ENCODE measurements around the gene ANAPC10. TPM values are rescaled to one million over a fixed set of nuclear protein-coding genes. Genes with fewer than 3 reads are reported as not detected.

ANAPC10 gene
- total and polyA plus RNA-seq, 2 of the 4 experiments (the other 2 are of a cell fraction) = 17.1 to 22.4 TPM

DNA sequence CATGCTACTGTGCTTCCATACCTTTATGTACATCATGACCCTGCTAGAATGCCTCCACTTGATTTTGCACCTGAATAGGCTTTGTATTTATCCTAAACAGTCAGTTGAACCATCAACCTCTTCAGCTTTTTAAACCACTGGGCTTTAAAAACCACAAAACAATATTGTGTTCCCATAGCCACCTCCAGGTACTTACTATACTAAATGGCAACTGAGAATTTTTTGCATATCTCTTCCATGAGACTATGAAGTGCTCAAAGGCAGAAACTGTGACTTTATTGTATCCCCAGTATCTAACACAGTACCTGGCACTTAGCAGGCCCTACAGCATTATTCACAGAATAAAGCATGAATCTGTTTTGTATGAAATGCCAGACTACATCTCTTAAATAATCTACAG lies 39.7 kb downstream of the ANAPC10 start:
- Histone ChIP-seq H3K9me1 (ENCODE audit: insufficient read depth, low read length) (no peaks in the 10 kb centered on the region), H3K14ac (replicated peaks; ENCODE audit: low read depth, low read length) (no peak overlapping the region), H2AFZ (replicated peaks; ENCODE audit: low read length, poor library complexity) (no peak overlapping the region), H2AK9ac (replicated peaks; ENCODE audit: low read depth, low read length, poor library complexity) (no peak overlapping the region), H3K56ac (ENCODE audit: extremely low read depth, insufficient read depth, low read length) (no peak overlapping the region), H2AK5ac (ENCODE audit: low read depth, low read length) (no peak overlapping the region), H3K23ac (ENCODE audit: low read depth, low read length) (no peak overlapping the region), H3K4me3 (ENCODE audit: insufficient read depth, low read depth, low read length) (no peak overlapping the region), H3K79me1 (ENCODE audit: low read depth in 1 of 2, low read length in 2 of 2) (peaks cover 2 to 3% of the 10 kb centered on the region in 2 experiments; a peak in 3 of 4 replicates), H3K27ac (ENCODE audit: insufficient read depth, low read length) (no peak overlapping the region), H3K4me1 (ENCODE audit: control insufficient read depth, insufficient read depth, low read length) (no peaks in the 10 kb centered on the region), H2BK15ac (ENCODE audit: low read depth, low read length) (no peak overlapping the region), H3K4me2 (ENCODE audit: low read depth, low read length) (no peak overlapping the region), H3K9ac (ENCODE audit: low read depth, low read length) (no peak overlapping the region), H2BK5ac (ENCODE audit: low read depth, low read length, poor library complexity, severe bottlenecking) (no peak overlapping the region), H2BK120ac (ENCODE audit: low read depth, low read length) (no peak overlapping the region), H3K36me3 (ENCODE audit: control insufficient read depth, insufficient read depth, low read length) (no peaks in the 10 kb centered on the region), H4K91ac (ENCODE audit: insufficient read depth, low read depth, low read length) (no peak overlapping the region), H3K27me3 (ENCODE audit: control insufficient read depth, insufficient read depth, low read length) (no peaks in the 10 kb centered on the region), H3K4ac (ENCODE audit: low read depth, low read length) (no peak overlapping the region), H4K8ac (ENCODE audit: low read depth in 2 of 2, low read length in 2 of 2) (no peak overlapping the region), H2BK20ac (ENCODE audit: low read depth, low read length) (no peak overlapping the region), H3K18ac (ENCODE audit: low read depth, low read length) (no peak overlapping the region), H4K20me1 (ENCODE audit: insufficient read depth, low read length) (no peaks in the 10 kb centered on the region), H3K9me3 (ENCODE audit: control insufficient read depth, insufficient read depth, low read length) (no peaks in the 10 kb centered on the region), H4K5ac (ENCODE audit: low read depth, low read length) (no peak overlapping the region)
- dilution Hi-C loops (cut with HindIII; ENCODE audit: low sequenced_read_pairs, unreplicated experiment) = no loop called here
- POLR2A ChIA-PET (ENCODE audit: unreplicated experiment) = no interaction called here
- in situ Hi-C loops (cut with MboI; ENCODE audit: low sequenced_read_pairs) = no loop called here
- no peak for DNase-seq
- ATAC-seq (ENCODE audit: low read depth) = no peak
- intact Hi-C loops (cut with micrococcal nuclease) = no loop called here
- CTCF ChIA-PET = no interaction called here
- no peak for TF ChIP-seq FOS (IDR thresholded peaks at IDR 0.05; ENCODE audit: low read depth, low read length)
- TF ChIP-seq CHD1 (IDR thresholded peaks at IDR 0.05; ENCODE audit: low read depth, low read length) = no peak
- no peak for TF ChIP-seq MXI1 (IDR thresholded peaks at IDR 0.05; ENCODE audit: borderline replicate concordance, low read depth, low read length)
- TF ChIP-seq MAZ (IDR thresholded peaks at IDR 0.05; ENCODE audit: borderline replicate concordance, low read depth, low read length) = no peak
- no peak for TF ChIP-seq NFE2L2 (IDR thresholded peaks at IDR 0.05; ENCODE audit: low read depth, low read length)
- no peak for TF ChIP-seq RAD21 (IDR thresholded peaks at IDR 0.05; ENCODE audit: low read length)
- BruUV-seq (replicated peaks) = no TSS peak

Measured in IMR-90 (cell line).